Spleen (tissue), 11 donors: Measurements from ENCODE around the gene ADD2. TPM values are rescaled to one million over a fixed set of nuclear protein-coding genes. Genes with fewer than 3 reads are reported as not detected.

Experiments
- DNase-seq: peaks from one replicate; pipeline ENCODE4 v3.0.0-alpha.2; 2020
- H3K27ac ChIP-seq, 8 donors: fragments of 200-600 bp; sonication (generic) in 7 of 8; 1 replicate in 4 of 8; 2 replicates in 4 of 8; pipeline versions ENCODE4 v1.5.0 to v1.8.0; 2016 to 2021; ENCODE audit warnings: inconsistent platforms in 4 of 8, mild to moderate bottlenecking in 4 of 8, moderate library complexity in 1 of 8
- H3K27me3 ChIP-seq, 7 donors: fragments of 200-600 bp; sonication (generic) in 6 of 7; replicated peaks in 1 of 7; 1 replicate in 4 of 7; 2 replicates in 3 of 7; pipeline versions ENCODE4 v1.5.0 to v1.8.0; 2016 to 2021; ENCODE audit warnings: inconsistent platforms in 3 of 7, mild to moderate bottlenecking in 1 of 7
- H3K36me3 ChIP-seq, 6 donors: fragments of 200-600 bp; sonication (generic) in 5 of 6; 1 replicate in 4 of 6; 2 replicates in 2 of 6; pipeline versions ENCODE4 v1.5.0 to v1.8.0; 2016 to 2021; ENCODE audit warnings: inconsistent platforms in 2 of 6
- H3K4me1 ChIP-seq, 6 donors: fragments of 200-600 bp; sonication (generic) in 5 of 6; 1 replicate in 3 of 6; 2 replicates in 3 of 6; pipeline versions ENCODE4 v1.5.0 to v1.8.0; 2016 to 2021; ENCODE audit warnings: inconsistent platforms in 3 of 6
- H3K4me3 ChIP-seq, 8 donors: fragments of 200-600 bp; sonication (generic) in 7 of 8; 1 replicate in 4 of 8; 2 replicates in 4 of 8; pipeline versions ENCODE4 v1.5.0 to v1.8.0; 2016 to 2021; ENCODE audit warnings: inconsistent platforms in 4 of 8, mild to moderate bottlenecking in 4 of 8, moderate library complexity in 2 of 8
- H3K9me3 ChIP-seq, 8 donors: fragments of 200-600 bp; sonication (generic) in 7 of 8; 1 replicate in 4 of 8; 2 replicates in 4 of 8; pipeline versions ENCODE4 v1.5.0 to v1.8.0; 2016 to 2021; ENCODE audit warnings: inconsistent platforms in 4 of 8
- CTCF ChIP-seq, 11 experiments: fragments of 200-600 bp in 7 of 11; fragments of 450-650 bp in 4 of 11; sonication (generic) in 4 of 11; IDR thresholded peaks in 8 of 11; conservative IDR thresholded peaks in 3 of 11; 1 replicate in 7 of 11; 2 replicates in 4 of 11; pipeline versions ENCODE4 v1.4.0 to v1.8.0; 2016 to 2021; ENCODE audit warnings: antibody characterized with exemption in 11 of 11, inconsistent platforms in 4 of 11, mild to moderate bottlenecking in 1 of 11
- POLR2A ChIP-seq, 3 donors: fragments of 450-650 bp; IDR thresholded peaks; one replicate each; pipeline ENCODE4 v1.5.1; 2017; ENCODE audit warnings: antibody characterized with exemption in 3 of 3, mild to moderate bottlenecking in 1 of 3
- POLR2AphosphoS5 ChIP-seq, 3 donors: sonication (generic); formaldehyde crosslinking; IDR thresholded peaks; one replicate each; pipeline ENCODE4 v1.5.1; 2017; ENCODE audit warnings: antibody characterized with exemption in 3 of 3
- WGBS, 5 donors: extraction: QIAGEN DNeasy Blood & Tissue Kit in 3 of 5; methylation state at CpG; one replicate each; pipeline versions ENCODE4 v1.1.5 to v1.1.7; 2013 to 2018; 5-methylcytosine and 5-hydroxymethylcytosine counted together
- intact Hi-C: fragments of 100-400 bp; cut with DNase I; formaldehyde crosslinking; loops from one replicate; pipeline ENCODE4 v1.15.0; 2023; ENCODE audit warnings: low total_unique reads
- polyA plus RNA-seq, 3 donors: library from polyadenylated mRNA; stranded (reverse); fragments of 200-250 nt; gene quantifications; one replicate each; pipeline ENCODE4 v1.2.1, GENCODE V29; 2013
- total RNA-seq, 7 donors: library from RNA; depleted of rRNA in 3 of 7; stranded (reverse); fragments of >200 nt in 3 of 7; fragmentation: NEBNext Ultra II Directional in 4 of 7; extraction: Animal tissue kit (Norgen Biotek cat#: 25700) in 4 of 7; gene quantifications; one replicate each; pipeline versions ENCODE4 v1.1.0 to v1.2.1, GENCODE V29; 2016 to 2021
- donor health status: healthy with polysubstance abuse.
- donor health status: DM: no; HTN: no; CAD: no; lungs with moderate emphysema.
- donor health status: DM: no; HTN: no; CAD: no.
- donor health status: Bipolar disorder and iron deficiency.
- donor health status: healthy.
- donor health status: DM: no; HTN: no; CAD: no.
- donor health status: DM: yes; HTN: yes; CAD: no.

The ADD2 gene
- total and polyA plus RNA-seq, 10 donors = 0.47 to 7.1 (median 3.8) TPM

DNA sequence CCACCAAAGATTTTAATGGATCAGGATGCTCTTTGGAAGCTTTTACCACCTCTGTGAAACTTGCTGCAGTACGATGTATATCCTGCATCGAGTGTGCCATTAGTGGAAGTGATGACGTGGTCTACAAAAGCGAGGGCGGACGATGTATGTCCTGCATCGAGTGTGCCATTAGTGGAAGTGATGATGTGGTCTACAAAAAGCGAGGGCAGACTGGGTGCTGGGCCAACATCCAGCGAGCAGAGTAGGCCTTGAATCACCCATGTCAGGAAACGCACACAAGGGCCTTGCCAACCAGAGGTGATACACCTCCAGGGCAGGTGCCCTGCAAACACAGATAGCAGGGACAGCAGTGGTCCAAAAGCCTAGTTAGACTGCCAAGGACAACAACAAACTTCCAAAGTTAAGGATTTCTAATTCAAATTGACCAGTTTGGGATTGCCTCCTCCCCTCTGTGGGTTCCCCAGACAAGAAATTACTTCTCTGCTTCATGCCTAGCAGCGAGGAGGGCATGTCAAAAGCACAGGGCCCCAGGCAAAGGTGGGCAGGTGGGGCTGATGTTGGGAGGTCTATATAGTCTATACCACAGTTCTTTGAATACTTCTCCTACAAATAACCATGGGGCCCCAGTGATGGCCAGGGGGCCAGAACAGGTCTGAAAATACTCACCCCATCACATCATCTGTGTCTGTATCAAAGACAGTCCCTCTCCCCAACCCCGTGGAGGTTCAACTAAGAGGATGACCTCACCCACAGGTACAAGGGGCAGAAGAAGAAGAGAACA lies 70.2 kb downstream of the ADD2 start:
- intact Hi-C loops = no loop called here
- WGBS, 5 donors = 83 to 95% (median 93%) methylated on average over 12 of the region's 12 CpGs
- no peak overlapping the region for H3K27ac ChIP-seq
- no peaks in the 10 kb centered on the region for H3K4me1 ChIP-seq
- DNase-seq = peak; percentile 29
- H3K9me3 ChIP-seq = no peaks in the 10 kb centered on the region
- no peak for TF ChIP-seq POLR2AphosphoS5 (IDR thresholded peaks at IDR 0.05)
- TF ChIP-seq POLR2A (IDR thresholded peaks at IDR 0.05) = no peak
- no peak for TF ChIP-seq CTCF (IDR thresholded peaks at IDR 0.05 in 8 of 11, conservative IDR thresholded peaks at IDR 0.05 in 3 of 11)
- H3K27me3 ChIP-seq = no peaks in the 10 kb centered on the region
- H3K4me3 ChIP-seq = no peak overlapping the region
- peaks cover 0 to 11% (median 0%) of the 10 kb centered on the region in 6 donors for H3K36me3 ChIP-seq

GRCh38 chr2:70696142-70696541 lies 71.9 kb downstream of the ADD2 start:
- no peaks in the 10 kb centered on the region for H3K27me3 ChIP-seq
- 88 to 96% (median 91%) methylated on average over 2 to 6 of the region's 6 CpGs for WGBS, 5 donors
- no peak for TF ChIP-seq CTCF (IDR thresholded peaks at IDR 0.05 in 8 of 11, conservative IDR thresholded peaks at IDR 0.05 in 3 of 11)
- no peak for TF ChIP-seq POLR2AphosphoS5 (IDR thresholded peaks at IDR 0.05)
- H3K9me3 ChIP-seq = no peaks in the 10 kb centered on the region
- H3K4me3 ChIP-seq = no peak overlapping the region
- H3K4me1 ChIP-seq = no peaks in the 10 kb centered on the region
- DNase-seq = peak; percentile 37
- peaks cover 0 to 24% (median 0%) of the 10 kb centered on the region in 6 donors for H3K36me3 ChIP-seq
- H3K27ac ChIP-seq = no peak overlapping the region
- intact Hi-C loops = no loop called here

DNA sequence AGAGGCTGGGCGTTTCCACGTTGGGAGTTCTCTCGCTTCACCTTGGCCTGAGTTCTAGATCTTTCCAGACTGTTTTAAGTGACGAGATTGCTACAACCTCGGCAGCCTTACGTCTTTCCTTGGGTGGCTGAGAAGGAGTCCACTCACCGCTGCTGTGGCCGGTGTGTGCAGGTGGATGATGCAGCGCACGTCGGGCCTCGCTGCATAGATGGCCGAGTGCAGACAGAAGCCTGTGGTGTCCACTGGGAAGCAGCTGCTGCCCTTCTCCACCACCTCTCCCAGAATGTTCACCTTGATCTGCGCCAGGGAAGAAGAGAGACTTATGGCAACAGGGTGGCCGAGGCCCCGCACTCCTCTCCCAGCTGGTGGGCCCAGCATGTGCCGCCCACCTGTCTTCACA lies 75.7 kb downstream of the ADD2 start:
- no peaks in the 10 kb centered on the region for H3K4me1 ChIP-seq
- DNase-seq = peak; percentile 44
- H3K27ac ChIP-seq = no peak overlapping the region
- intact Hi-C loops = no loop called here
- 91 to 98% (median 96%) methylated on average over 17 of the region's 17 CpGs for WGBS, 5 donors
- no peaks in the 10 kb centered on the region for H3K9me3 ChIP-seq
- peaks cover 0 to 24% (median 0%) of the 10 kb centered on the region in 6 donors for H3K36me3 ChIP-seq
- H3K4me3 ChIP-seq = no peak overlapping the region
- no peak for TF ChIP-seq POLR2A (IDR thresholded peaks at IDR 0.05)
- no peak for TF ChIP-seq CTCF (IDR thresholded peaks at IDR 0.05 in 8 of 11, conservative IDR thresholded peaks at IDR 0.05 in 3 of 11)
- no peak for TF ChIP-seq POLR2AphosphoS5 (IDR thresholded peaks at IDR 0.05)
- H3K27me3 ChIP-seq = no peaks in the 10 kb centered on the region

GRCh38 chr2:70691497-70692140 lies 76.4 kb downstream of the ADD2 start:
- Histone ChIP-seq H3K4me3 (no peak overlapping the region), H3K36me3 (peaks cover 0 to 24% (median 0%) of the 10 kb centered on the region in 6 donors), H3K4me1 (no peaks in the 10 kb centered on the region), H3K27me3 (no peaks in the 10 kb centered on the region), H3K9me3 (no peaks in the 10 kb centered on the region), H3K27ac (no peak overlapping the region)
- DNase-seq = peak; percentile 30
- 80 to 86% (median 84%) methylated on average over 8 of the region's 8 CpGs for WGBS, 5 donors
- intact Hi-C loops = no loop called here
- no peak for TF ChIP-seq CTCF (IDR thresholded peaks at IDR 0.05 in 8 of 11, conservative IDR thresholded peaks at IDR 0.05 in 3 of 11)
- TF ChIP-seq POLR2A (IDR thresholded peaks at IDR 0.05) = no peak
- TF ChIP-seq POLR2AphosphoS5 (IDR thresholded peaks at IDR 0.05) = no peak
